Fibroblast of peridontal ligament (primary cell): Measurements from ENCODE around the gene SEC63.

Experiments
- DNase-seq: peaks from one replicate; pipeline ENCODE4 v3.0.0-alpha.2; 2010; ENCODE audit errors: extremely low read depth

Gene SEC63

GRCh38 chr6:107820338-107821261, 137.4 kb downstream of the SEC63 start:
- peak; percentile 57 for DNase-seq

GRCh38 chr6:107819964-107820337, 138.1 kb downstream of the SEC63 start:
- no peak for DNase-seq

- DNase-seq, result peak; percentile 10
Observed at GRCh38 chr6:107819217-107819616, 138.8 kb downstream of the SEC63 start.

GRCh38 chr6:107818272-107818671, 139.7 kb downstream of the SEC63 start:
- peak; percentile 5 for DNase-seq

GRCh38 chr6:107817784-107818183, 140.2 kb downstream of the SEC63 start:
- no peak for DNase-seq
